HepG2 (cell line): ENCODE results near the gene SH3GL1. TPM values are rescaled to one million over a fixed set of nuclear protein-coding genes. Genes with fewer than 3 reads are reported as not detected.

Source experiments
- ATF1 ChIP-seq: IDR thresholded peaks from 2 replicates; pipeline ENCODE4 v1.6.1; 2016; ENCODE audit warnings: mild to moderate bottlenecking, control low read depth
- BORCS8-MEF2B ChIP-seq: sonication (generic); formaldehyde crosslinking; IDR thresholded peaks from 2 replicates; pipeline ENCODE4 v1.8.0; 2022; ENCODE audit warnings: mild to moderate bottlenecking, missing genetic modification reagents
- CENPX ChIP-seq: sonication (generic); formaldehyde crosslinking; IDR thresholded peaks from 2 replicates; pipeline ENCODE4 v1.9.0; 2021; ENCODE audit warnings: mild to moderate bottlenecking, missing genetic modification reagents, moderate library complexity
- ELF1 ChIP-seq: sonication (generic); formaldehyde crosslinking; IDR thresholded peaks from 2 replicates; pipeline ENCODE4 v1.4.0; 2020; ENCODE audit warnings: missing genetic modification reagents
- GABPA ChIP-seq, 2 experiments: IDR thresholded peaks; 2 replicates each; pipeline ENCODE4 v1.6.1; 2011 to 2016; ENCODE audit warnings: low read depth in 2 of 2, low read length in 1 of 2, missing biosample characterization in 1 of 2, missing genetic modification characterization in 1 of 2
- HNRNPK ChIP-seq: fragments of 200-400 bp; formaldehyde crosslinking; IDR thresholded peaks from 2 replicates; pipeline ENCODE4 v1.6.1; 2018; ENCODE audit warnings: low read length, low read depth, moderate library complexity, mild to moderate bottlenecking; ENCODE audit not compliant: poor library complexity, severe bottlenecking
- IKZF1 ChIP-seq: fragments of 450-650 bp; IDR thresholded peaks from 2 replicates; pipeline ENCODE4 v1.7.1; 2016
- MIER3 ChIP-seq: IDR thresholded peaks from 2 replicates; pipeline ENCODE4 v1.6.1; 2016; ENCODE audit warnings: missing compliant biosample characterization, borderline replicate concordance
- NFE2 ChIP-seq: sonication (generic); formaldehyde crosslinking; IDR thresholded peaks from 2 replicates; pipeline ENCODE4 v1.4.0; 2020; ENCODE audit warnings: missing genetic modification reagents
- NFYC ChIP-seq: IDR thresholded peaks from 2 replicates; pipeline ENCODE4 v1.6.1; 2016; ENCODE audit warnings: missing genetic modification reagents, missing compliant biosample characterization
- RARA ChIP-seq: IDR thresholded peaks from 2 replicates; pipeline ENCODE4 v1.6.1; 2016; ENCODE audit warnings: missing genetic modification reagents, missing compliant biosample characterization
- SRSF4 ChIP-seq: fragments of 200-400 bp; formaldehyde crosslinking; IDR thresholded peaks from one replicate; pipeline ENCODE4 v1.6.1; 2018; ENCODE audit warnings: mild to moderate bottlenecking, low read depth, low read length, moderate library complexity; ENCODE audit not compliant: poor library complexity, severe bottlenecking
- TRIM24 ChIP-seq: sonication (generic); formaldehyde crosslinking; IDR thresholded peaks from 2 replicates; pipeline ENCODE4 v1.8.0; 2022; ENCODE audit warnings: mild to moderate bottlenecking, missing genetic modification reagents
- ZNF276 ChIP-seq: sonication (generic); formaldehyde crosslinking; IDR thresholded peaks from 2 replicates; pipeline ENCODE4 v1.4.0; 2020; ENCODE audit warnings: mild to moderate bottlenecking, low read depth, missing genetic modification reagents
- ZNF441 ChIP-seq: sonication (generic); formaldehyde crosslinking; IDR thresholded peaks from 2 replicates; pipeline ENCODE4 v1.7.0; 2021; ENCODE audit warnings: missing genetic modification reagents, borderline replicate concordance
- ZNF446 ChIP-seq: sonication (generic); formaldehyde crosslinking; IDR thresholded peaks from 2 replicates; pipeline ENCODE4 v1.5.0; 2020; ENCODE audit warnings: mild to moderate bottlenecking, missing genetic modification reagents
- ZNF501 ChIP-seq: sonication (generic); formaldehyde crosslinking; IDR thresholded peaks from 2 replicates; pipeline ENCODE4 v1.5.1; 2020; ENCODE audit warnings: mild to moderate bottlenecking, moderate library complexity, missing genetic modification reagents
- ZNF570 ChIP-seq: sonication (generic); formaldehyde crosslinking; IDR thresholded peaks from 2 replicates; pipeline ENCODE4 v1.4.0; 2020; ENCODE audit warnings: mild to moderate bottlenecking, missing genetic modification reagents, borderline replicate concordance
- ZNF576 ChIP-seq: sonication (generic); formaldehyde crosslinking; IDR thresholded peaks from 2 replicates; pipeline ENCODE4 v1.4.0; 2020; ENCODE audit warnings: mild to moderate bottlenecking, missing genetic modification reagents
- ZNF577 ChIP-seq: sonication (generic); formaldehyde crosslinking; IDR thresholded peaks from 2 replicates; pipeline ENCODE4 v1.4.0; 2020; ENCODE audit warnings: mild to moderate bottlenecking, low read depth, missing genetic modification reagents, borderline replicate concordance
- ZNF788 ChIP-seq: sonication (generic); formaldehyde crosslinking; IDR thresholded peaks from 2 replicates; pipeline ENCODE4 v1.5.0; 2020; ENCODE audit warnings: mild to moderate bottlenecking, missing genetic modification reagents, borderline replicate concordance
- polyA plus RNA-seq, 8 experiments: library from polyadenylated mRNA; depleted of rRNA in 3 of 8; stranded (reverse) in 7 of 8; unstranded in 1 of 8; fragments of >200 nt; fragmentation: Illumina TruSeq in 4 of 8; extraction: Trizol in 4 of 8; gene quantifications; 2 replicates each; pipeline versions ENCODE4 v1.2.1 to v1.2.3, GENCODE V29; 2011 to 2016; ENCODE audit warnings: low read depth in 4 of 8, missing spikeins in 1 of 8, mixed read lengths in 1 of 8; ENCODE audit not compliant: insufficient read depth in 1 of 8
- total RNA-seq, 5 experiments: library from RNA; depleted of rRNA; stranded (reverse); fragments of >200 nt; fragmentation: Illumina TruSeq; extraction: Trizol; gene quantifications; 2 replicates each; pipeline ENCODE4 v1.2.3, GENCODE V29; 2016; ENCODE audit warnings: low read depth in 1 of 5
- TF ChIP-seq, protein P1 (sequence below): sonication (generic); formaldehyde crosslinking; IDR thresholded peaks from 2 replicates; pipeline ENCODE4 v1.4.0; 2020; ENCODE audit warnings: missing genetic modification reagents
- TF ChIP-seq, protein P2 (sequence below): sonication (generic); formaldehyde crosslinking; conservative IDR thresholded peaks from 2 replicates; pipeline ENCODE4 v1.4.0; 2020; ENCODE audit warnings: missing genetic modification reagents

Gene SH3GL1
- total and polyA plus RNA-seq, 2 of the 13 experiments (the other 11 are each of a cell fraction or from before 2014, with no cell fraction given): 33.0 to 45.1 TPM

DNA sequence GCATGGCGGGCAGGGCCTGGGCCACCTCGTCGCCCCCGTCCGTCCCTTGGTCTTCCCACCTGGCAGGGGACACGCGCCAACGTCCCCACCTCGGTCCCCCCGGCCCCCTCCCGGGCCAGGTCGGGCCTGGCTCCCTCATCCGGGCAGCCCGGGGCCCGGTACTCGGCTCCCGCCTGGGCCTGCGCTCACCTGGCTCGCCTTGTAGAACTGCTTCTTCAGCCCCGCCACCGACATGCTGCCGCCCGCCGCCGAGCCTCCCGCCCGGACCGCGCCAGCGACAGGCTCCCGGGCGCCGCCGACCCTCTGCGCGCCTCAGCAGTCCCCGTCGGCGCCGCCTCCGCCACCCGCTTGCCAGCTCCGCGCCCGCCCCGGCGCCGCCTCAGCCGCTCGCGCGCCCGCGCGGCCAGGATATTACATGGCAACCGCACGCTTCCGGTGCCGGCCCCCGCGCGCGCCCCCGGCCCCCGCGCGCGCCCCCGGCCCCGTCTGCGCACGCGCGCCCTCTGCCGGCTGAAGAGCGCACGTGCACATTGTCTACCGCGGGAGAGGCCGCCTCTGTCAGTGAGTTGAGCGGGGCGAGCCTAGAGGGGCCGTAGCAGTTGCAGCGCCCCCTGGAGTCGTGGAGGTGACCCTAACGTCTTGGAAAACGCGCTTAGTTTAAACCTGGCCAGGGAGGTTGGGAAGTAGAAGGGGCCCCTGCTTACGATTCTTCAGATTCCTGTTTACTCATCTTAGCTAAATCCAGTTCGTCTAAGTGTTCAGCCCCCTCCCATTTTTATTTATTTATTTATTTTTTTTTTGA lies at the start of gene SH3GL1 (continued):
- TF ChIP-seq, protein P1, sequence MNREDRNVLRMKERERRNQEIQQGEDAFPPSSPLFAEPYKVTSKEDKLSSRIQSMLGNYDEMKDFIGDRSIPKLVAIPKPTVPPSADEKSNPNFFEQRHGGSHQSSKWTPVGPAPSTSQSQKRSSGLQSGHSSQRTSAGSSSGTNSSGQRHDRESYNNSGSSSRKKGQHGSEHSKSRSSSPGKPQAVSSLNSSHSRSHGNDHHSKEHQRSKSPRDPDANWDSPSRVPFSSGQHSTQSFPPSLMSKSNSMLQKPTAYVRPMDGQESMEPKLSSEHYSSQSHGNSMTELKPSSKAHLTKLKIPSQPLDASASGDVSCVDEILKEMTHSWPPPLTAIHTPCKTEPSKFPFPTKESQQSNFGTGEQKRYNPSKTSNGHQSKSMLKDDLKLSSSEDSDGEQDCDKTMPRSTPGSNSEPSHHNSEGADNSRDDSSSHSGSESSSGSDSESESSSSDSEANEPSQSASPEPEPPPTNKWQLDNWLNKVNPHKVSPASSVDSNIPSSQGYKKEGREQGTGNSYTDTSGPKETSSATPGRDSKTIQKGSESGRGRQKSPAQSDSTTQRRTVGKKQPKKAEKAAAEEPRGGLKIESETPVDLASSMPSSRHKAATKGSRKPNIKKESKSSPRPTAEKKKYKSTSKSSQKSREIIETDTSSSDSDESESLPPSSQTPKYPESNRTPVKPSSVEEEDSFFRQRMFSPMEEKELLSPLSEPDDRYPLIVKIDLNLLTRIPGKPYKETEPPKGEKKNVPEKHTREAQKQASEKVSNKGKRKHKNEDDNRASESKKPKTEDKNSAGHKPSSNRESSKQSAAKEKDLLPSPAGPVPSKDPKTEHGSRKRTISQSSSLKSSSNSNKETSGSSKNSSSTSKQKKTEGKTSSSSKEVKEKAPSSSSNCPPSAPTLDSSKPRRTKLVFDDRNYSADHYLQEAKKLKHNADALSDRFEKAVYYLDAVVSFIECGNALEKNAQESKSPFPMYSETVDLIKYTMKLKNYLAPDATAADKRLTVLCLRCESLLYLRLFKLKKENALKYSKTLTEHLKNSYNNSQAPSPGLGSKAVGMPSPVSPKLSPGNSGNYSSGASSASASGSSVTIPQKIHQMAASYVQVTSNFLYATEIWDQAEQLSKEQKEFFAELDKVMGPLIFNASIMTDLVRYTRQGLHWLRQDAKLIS: no peak
- TF ChIP-seq ZNF577 (CRISPR knock-in tag): no peak
- TF ChIP-seq ZNF276 (CRISPR knock-in tag): no peak
- TF ChIP-seq GABPA (IDR thresholded peaks at IDR 0.05; ENCODE audit: low read depth, low read length): peak; percentile 65
- TF ChIP-seq GABPA (CRISPR knock-in tag; IDR thresholded peaks at IDR 0.05; ENCODE audit: low read depth): peak; percentile 74
- no peak for TF ChIP-seq ZNF576 (CRISPR knock-in tag)
- no peak for TF ChIP-seq SRSF4
- peak; percentile 55; the same call in 1 of the 2 replicates for TF ChIP-seq BORCS8-MEF2B (CRISPR knock-in tag)
- no peak for TF ChIP-seq ATF1 (CRISPR knock-in tag)
- no peak for TF ChIP-seq ZNF446
- no peak for TF ChIP-seq IKZF1
- no peak for TF ChIP-seq HNRNPK
- TF ChIP-seq ZNF570 (CRISPR knock-in tag): no peak
- TF ChIP-seq ELF1 (CRISPR knock-in tag): peak; percentile 74
- TF ChIP-seq, protein P2, sequence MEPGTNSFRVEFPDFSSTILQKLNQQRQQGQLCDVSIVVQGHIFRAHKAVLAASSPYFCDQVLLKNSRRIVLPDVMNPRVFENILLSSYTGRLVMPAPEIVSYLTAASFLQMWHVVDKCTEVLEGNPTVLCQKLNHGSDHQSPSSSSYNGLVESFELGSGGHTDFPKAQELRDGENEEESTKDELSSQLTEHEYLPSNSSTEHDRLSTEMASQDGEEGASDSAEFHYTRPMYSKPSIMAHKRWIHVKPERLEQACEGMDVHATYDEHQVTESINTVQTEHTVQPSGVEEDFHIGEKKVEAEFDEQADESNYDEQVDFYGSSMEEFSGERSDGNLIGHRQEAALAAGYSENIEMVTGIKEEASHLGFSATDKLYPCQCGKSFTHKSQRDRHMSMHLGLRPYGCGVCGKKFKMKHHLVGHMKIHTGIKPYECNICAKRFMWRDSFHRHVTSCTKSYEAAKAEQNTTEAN: no peak
- peak; percentile 66; the same call in 1 of the 2 replicates for TF ChIP-seq ZNF788 (CRISPR knock-in tag)
- TF ChIP-seq MIER3 (CRISPR knock-in tag): peak; percentile 86; the same call in 1 of the 2 replicates
- TF ChIP-seq ZNF441 (CRISPR knock-in tag): no peak; the same call in 1 of the 2 replicates
- TF ChIP-seq TRIM24: no peak
- TF ChIP-seq ZNF501: no peak
- TF ChIP-seq CENPX: no peak
- peak; percentile 52; the same call in 1 of the 2 replicates for TF ChIP-seq RARA
- TF ChIP-seq NFYC: peak; percentile 65
- no peak for TF ChIP-seq NFE2 (CRISPR knock-in tag)
